SK-N-SH (cell line): ENCODE data around the gene GPR180. TPM values are rescaled to one million over a fixed set of nuclear protein-coding genes. Genes with fewer than 3 reads are reported as not detected.

ENCODE experiments used
- CTCF ChIA-PET: fragments of 300-600, 350-600 bp; formaldehyde crosslinking; extraction: SDS; loops from one replicate; lab custom pipeline; 2021; lab: Yijun Ruan, JAX
- POLR2A ChIA-PET: fragments of 350-600 bp; sonication (Branson Sonifier 250); formaldehyde crosslinking; extraction: SDS; loops from one replicate; lab custom pipeline; 2020; ENCODE audit warnings: antibody characterized with exemption, inconsistent platforms; lab: Yijun Ruan, JAX
- DNase-seq: peaks from one replicate; pipeline ENCODE4 v3.0.0; 2012
- H2AFZ ChIP-seq: fragments of 200-600 bp; sonication (generic); 2 replicates; pipeline ENCODE4 v1.8.1; 2016; ENCODE audit warnings: antibody characterized with exemption, mild to moderate bottlenecking, low read depth
- H3F3A ChIP-seq: fragments of 200-600 bp; sonication (generic); replicated peaks from 2 replicates; pipeline ENCODE3; 2016; ENCODE audit warnings: antibody characterized with exemption, mild to moderate bottlenecking; ENCODE audit not compliant: insufficient read depth
- H3K27ac ChIP-seq, 2 experiments: fragments of 200-500 bp in 1 of 2; fragments of 200-600 bp in 1 of 2; sonication (Bioruptor generic) in 1 of 2; sonication (generic), shearing (Covaris generic) in 1 of 2; 2 replicates each; pipeline versions ENCODE4 v1.5.1 to v1.6.1; 2014 to 2016; ENCODE audit warnings: low read depth in 2 of 2, inconsistent platforms in 1 of 2, low read length in 1 of 2, mild to moderate bottlenecking in 1 of 2, mixed read lengths in 1 of 2
- H3K27me3 ChIP-seq: fragments of 200-600 bp; sonication (generic), shearing (Covaris generic); 2 replicates; pipeline ENCODE4 v1.6.1; 2016; ENCODE audit warnings: mixed run types; ENCODE audit not compliant: insufficient read depth
- H3K36me3 ChIP-seq, 2 experiments: fragments of 200-500 bp in 1 of 2; fragments of 200-600 bp in 1 of 2; sonication (Bioruptor generic) in 1 of 2; sonication (generic) in 1 of 2; replicated peaks in 1 of 2; 2 replicates each; pipeline versions ENCODE3 to v1.5.1; 2014 to 2016; ENCODE audit warnings: low read length in 1 of 2, mild to moderate bottlenecking in 1 of 2; ENCODE audit not compliant: insufficient read depth in 2 of 2, control insufficient read depth in 1 of 2
- H3K4me1 ChIP-seq, 2 experiments: fragments of 200-500 bp in 1 of 2; fragments of 200-600 bp in 1 of 2; sonication (Bioruptor generic) in 1 of 2; sonication (generic), shearing (Covaris generic) in 1 of 2; 2 replicates each; pipeline versions ENCODE4 v1.5.1 to v1.6.1; 2014 to 2016; ENCODE audit warnings: low read depth in 1 of 2, low read length in 1 of 2, mixed run types in 1 of 2; ENCODE audit not compliant: insufficient read depth in 2 of 2, control insufficient read depth in 1 of 2
- H3K4me2 ChIP-seq: fragments of 200-600 bp; sonication (generic), shearing (Covaris generic); 2 replicates; pipeline ENCODE4 v1.6.1; 2017; ENCODE audit warnings: mixed run types
- H3K4me3 ChIP-seq, 2 experiments: fragments of 200-500 bp in 1 of 2; fragments of 200-600 bp in 1 of 2; sonication (Bioruptor generic) in 1 of 2; sonication (generic), shearing (Covaris generic) in 1 of 2; 2 replicates each; pipeline versions ENCODE4 v1.5.1 to v1.8.1; 2014 to 2016; ENCODE audit warnings: low read depth in 2 of 2, inconsistent platforms in 1 of 2, low read length in 1 of 2, mild to moderate bottlenecking in 1 of 2, mixed read lengths in 1 of 2, moderate library complexity in 1 of 2
- H3K79me2 ChIP-seq: fragments of 200-600 bp; sonication (generic); 2 replicates; pipeline ENCODE4 v1.8.1; 2017; ENCODE audit warnings: mild to moderate bottlenecking; ENCODE audit not compliant: insufficient read depth
- H3K9ac ChIP-seq: fragments of 200-600 bp; sonication (generic); 2 replicates; pipeline ENCODE4 v1.6.1; 2017; ENCODE audit warnings: mixed run types
- H3K9me2 ChIP-seq: fragments of 200-600 bp; sonication (generic); 2 replicates; pipeline ENCODE4 v1.6.1; 2017; ENCODE audit warnings: mixed run types
- H3K9me3 ChIP-seq: fragments of 200-600 bp; sonication (generic); 2 replicates; pipeline ENCODE4 v1.6.1; 2017; ENCODE audit warnings: mixed run types, mild to moderate bottlenecking, moderate library complexity
- H4K20me1 ChIP-seq: fragments of 200-600 bp; sonication (generic); 2 replicates; pipeline ENCODE4 v1.6.1; 2017; ENCODE audit warnings: mild to moderate bottlenecking, mixed run types; ENCODE audit not compliant: insufficient read depth
- EP300 ChIP-seq, 2 experiments: IDR thresholded peaks; 2 replicates each; pipeline versions ENCODE4 v1.4.0 to v1.6.1; 2012; ENCODE audit warnings: borderline replicate concordance in 1 of 2, low read depth in 1 of 2, low read length in 1 of 2
- EZH2phosphoT487 ChIP-seq: fragments of 200-600 bp; sonication (generic); IDR thresholded peaks from 2 replicates; pipeline ENCODE4 v1.6.1; 2017; ENCODE audit warnings: low read depth, mixed run types, mild to moderate bottlenecking, antibody characterized with exemption, moderate library complexity, borderline replicate concordance
- FOSL2 ChIP-seq: IDR thresholded peaks from 2 replicates; pipeline ENCODE4 v1.4.0; 2012; ENCODE audit warnings: low read depth, mild to moderate bottlenecking, moderate library complexity, borderline replicate concordance
- FOXM1 ChIP-seq: IDR thresholded peaks from 2 replicates; pipeline ENCODE4 v1.4.0; 2012; ENCODE audit warnings: low read depth, mild to moderate bottlenecking
- GABPA ChIP-seq: IDR thresholded peaks from 2 replicates; pipeline ENCODE4 v1.4.0; 2012; ENCODE audit warnings: low read depth, mild to moderate bottlenecking
- GATA2 ChIP-seq: sonication (generic); formaldehyde crosslinking; IDR thresholded peaks from 2 replicates; pipeline ENCODE4 v1.5.0; 2020; ENCODE audit warnings: mild to moderate bottlenecking, missing genetic modification reagents
- MXI1 ChIP-seq: IDR thresholded peaks from 2 replicates; pipeline ENCODE4 v1.6.1; 2012; ENCODE audit warnings: mild to moderate bottlenecking, low read depth, low read length, improper control_type of control experiment
- NFIC ChIP-seq: IDR thresholded peaks from 2 replicates; pipeline ENCODE4 v1.4.0; 2012; ENCODE audit warnings: borderline replicate concordance
- RAD21 ChIP-seq: IDR thresholded peaks from 2 replicates; pipeline ENCODE4 v1.6.1; 2012; ENCODE audit warnings: mild to moderate bottlenecking, low read length
- RCOR1 ChIP-seq: fragments of 150-350 bp; IDR thresholded peaks from 2 replicates; pipeline ENCODE4 v1.6.1; 2017; ENCODE audit warnings: antibody characterized with exemption, low read length
- REST ChIP-seq: IDR thresholded peaks from 2 replicates; pipeline ENCODE4 v1.6.1; 2012; ENCODE audit warnings: mild to moderate bottlenecking, low read depth, low read length, moderate library complexity
- RXRA ChIP-seq: IDR thresholded peaks from 2 replicates; pipeline ENCODE4 v1.4.0; 2012; ENCODE audit warnings: low read depth, mild to moderate bottlenecking, borderline replicate concordance
- SMC3 ChIP-seq: IDR thresholded peaks from 2 replicates; pipeline ENCODE4 v1.6.1; 2012; ENCODE audit warnings: low read depth, low read length, improper control_type of control experiment
- YY1 ChIP-seq: IDR thresholded peaks from 2 replicates; pipeline ENCODE4 v1.4.0; 2012; ENCODE audit warnings: low read depth, mild to moderate bottlenecking
- WGBS: methylation state at CpG from one replicate; pipeline ENCODE4 v1.1.6; 2017; ENCODE audit warnings: low lambda C conversion rate; 5-methylcytosine and 5-hydroxymethylcytosine counted together
- polyA plus RNA-seq, 3 experiments: library from polyadenylated mRNA; depleted of rRNA; stranded (reverse); fragments of >200 nt; gene quantifications; 2 replicates each; pipeline ENCODE4 v1.2.3, GENCODE V29; 2012

Gene GPR180
- polyA plus RNA-seq, 1 of the 3 experiments (the other 2 are of a cell fraction) = 1.8 TPM

- WGBS = 96% methylated on average over 6 of the region's 6 CpGs
- POLR2A ChIA-PET = no interaction called here
- TF ChIP-seq GABPA = no peak
- no peak for TF ChIP-seq EZH2phosphoT487
- no peak for TF ChIP-seq FOXM1
- TF ChIP-seq YY1 = no peak
- no peak for TF ChIP-seq RXRA
- no peak for TF ChIP-seq MXI1
- TF ChIP-seq FOSL2 = no peak
- no peak for TF ChIP-seq GATA2 (CRISPR knock-in tag)
- TF ChIP-seq REST = no peak
- no peak for TF ChIP-seq SMC3
- no peak for TF ChIP-seq NFIC
- no peak for TF ChIP-seq EP300 (IDR thresholded peaks at IDR 0.05; ENCODE audit: borderline replicate concordance in 1 of 2, low read depth in 1 of 2, low read length in 1 of 2)
- TF ChIP-seq RCOR1 = no peak
These were observed 16.0 kb upstream of the GPR180 start for GRCh38 chr13:94585543-94586101.

GRCh38 chr13:94586371-94586770 is 15.3 kb upstream of the GPR180 start:
- no peak overlapping the region for H3K27ac ChIP-seq
- H3K36me3 ChIP-seq = peaks cover 47 to 54% of the 10 kb centered on the region in 2 experiments
- H3F3A ChIP-seq = peaks cover 4% of the 10 kb centered on the region
- WGBS = 95% methylated on average over 7 of the region's 7 CpGs
- H4K20me1 ChIP-seq = no peaks in the 10 kb centered on the region
- POLR2A ChIA-PET = no interaction called here
- TF ChIP-seq RAD21 = no peak
- TF ChIP-seq REST = no peak
- TF ChIP-seq, all 33 proteins: peak for 0
- H3K4me1 ChIP-seq = no peaks in the 10 kb centered on the region
- CTCF ChIA-PET = interaction anchor here (2.1 kb wide), 1 partner anchor 150 kb away, joined by 8 read pairs; no protein-coding TSS in a partner anchor
- peaks cover 14% of the 10 kb centered on the region; the same call in 1 of the 2 replicates for H3K79me2 ChIP-seq
- no peaks in the 10 kb centered on the region for H3K9me3 ChIP-seq
- no peak overlapping the region for H2AFZ ChIP-seq
- H3K9me2 ChIP-seq = no peaks in the 10 kb centered on the region
- no peak overlapping the region for H3K9ac ChIP-seq
- no peaks in the 10 kb centered on the region for H3K27me3 ChIP-seq
- H3K4me2 ChIP-seq = no peak overlapping the region
- DNase-seq = no peak
- no peak overlapping the region for H3K4me3 ChIP-seq

More at GRCh38 chr13:94585543-94586101, 16.0 kb upstream of the GPR180 start:
- no peaks in the 10 kb centered on the region for H3K9me2 ChIP-seq
- H3K4me3 ChIP-seq = no peak overlapping the region
- peaks cover 4% of the 10 kb centered on the region for H3F3A ChIP-seq
- no peaks in the 10 kb centered on the region for H3K27me3 ChIP-seq
- H2AFZ ChIP-seq = no peak overlapping the region
- CTCF ChIA-PET = interaction anchor here (2.1 kb wide), 1 partner anchor 150 kb away, joined by 8 read pairs; no protein-coding TSS in a partner anchor
- no peak overlapping the region for H3K4me2 ChIP-seq
- no peaks in the 10 kb centered on the region for H3K9me3 ChIP-seq
- no peaks in the 10 kb centered on the region for H3K4me1 ChIP-seq
- no peak for DNase-seq
- no peaks in the 10 kb centered on the region for H4K20me1 ChIP-seq
- peaks cover 10% of the 10 kb centered on the region; the same call in 1 of the 2 replicates for H3K79me2 ChIP-seq
- no peak overlapping the region for H3K9ac ChIP-seq
- H3K36me3 ChIP-seq = peaks cover 47 to 55% of the 10 kb centered on the region in 2 experiments
- no peak overlapping the region for H3K27ac ChIP-seq
